ENCODE results near the gene FRAT1.
A peak's percentile ranks its signal among the peaks of the same experiment; 100 is the strongest.

FRAT1 gene

DNA sequence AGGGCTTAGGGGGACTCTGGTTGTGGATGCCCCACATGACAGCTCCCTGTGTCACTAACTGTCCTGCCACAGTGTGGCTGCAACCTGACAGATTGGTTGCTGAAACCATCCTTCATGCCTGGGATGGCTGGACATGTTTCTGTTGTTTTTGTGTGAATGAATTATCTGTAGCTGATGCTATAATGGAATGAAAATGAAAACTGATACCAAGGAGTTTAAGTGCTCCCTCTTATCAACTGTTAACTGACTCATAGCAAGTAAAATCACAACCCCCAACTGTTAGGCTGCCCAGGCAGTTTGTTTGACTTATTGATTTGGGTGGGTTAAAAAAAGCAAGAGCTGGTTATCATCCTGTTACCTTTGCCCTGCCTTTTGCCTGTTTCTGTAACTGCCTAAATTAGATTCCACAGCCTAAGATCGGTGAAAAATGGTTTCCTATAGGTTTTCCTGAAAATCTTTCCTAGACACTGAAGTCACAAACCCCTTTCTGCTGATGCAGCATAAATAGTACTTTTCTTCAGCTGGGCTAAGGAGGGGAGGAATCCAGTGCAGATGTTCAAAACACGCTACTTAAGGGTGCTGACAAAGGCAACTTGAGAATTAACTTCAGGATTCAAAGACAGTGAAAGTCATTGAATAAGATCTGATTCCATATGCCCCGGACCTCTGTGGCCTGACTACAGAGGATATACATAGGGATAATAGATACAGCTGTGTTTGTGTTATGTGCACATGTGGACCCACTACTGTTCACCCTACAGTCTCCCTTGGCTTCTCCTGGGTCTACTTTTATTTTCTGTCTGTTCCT, 9.8 kb downstream of the FRAT1 start:
- no peak overlapping the region for H3K27ac ChIP-seq (ENCODE audit: low read length)
- no peaks in the 10 kb centered on the region for H3K9me3 ChIP-seq (ENCODE audit: control insufficient read depth in 2 of 2, low read length in 2 of 2)
- no peaks in the 10 kb centered on the region for H3K27me3 ChIP-seq (ENCODE audit: control insufficient read depth in 1 of 2, insufficient read depth in 2 of 2, low read length in 2 of 2)
- no peak overlapping the region for H3K4me3 ChIP-seq (ENCODE audit: low read length in 2 of 2)
- H3K9ac ChIP-seq (ENCODE audit: low read length in 2 of 2): no peak overlapping the region
- H3K4me1 ChIP-seq (ENCODE audit: control insufficient read depth, insufficient read depth, low read length): peaks cover 28% of the 10 kb centered on the region
- H3K36me3 ChIP-seq (ENCODE audit: control insufficient read depth in 2 of 2, insufficient read depth in 2 of 2, low read length in 2 of 2): peaks cover 3 to 7% of the 10 kb centered on the region in 2 donors

GRCh38 chr10:97329766-97330165, 10.7 kb downstream of the FRAT1 start:
- Histone ChIP-seq H3K9ac (ENCODE audit: low read length in 2 of 2) (no peak overlapping the region), H3K36me3 (ENCODE audit: control insufficient read depth in 2 of 2, insufficient read depth in 2 of 2, low read length in 2 of 2) (peaks cover 3 to 7% of the 10 kb centered on the region in 2 donors), H3K27me3 (ENCODE audit: control insufficient read depth in 1 of 2, insufficient read depth in 2 of 2, low read length in 2 of 2) (no peaks in the 10 kb centered on the region), H3K27ac (ENCODE audit: low read length) (no peak overlapping the region), H3K4me1 (ENCODE audit: control insufficient read depth, insufficient read depth, low read length) (peaks cover 29% of the 10 kb centered on the region), H3K4me3 (ENCODE audit: low read length in 2 of 2) (no peak overlapping the region), H3K9me3 (ENCODE audit: control insufficient read depth in 2 of 2, low read length in 2 of 2) (no peaks in the 10 kb centered on the region)

DNA sequence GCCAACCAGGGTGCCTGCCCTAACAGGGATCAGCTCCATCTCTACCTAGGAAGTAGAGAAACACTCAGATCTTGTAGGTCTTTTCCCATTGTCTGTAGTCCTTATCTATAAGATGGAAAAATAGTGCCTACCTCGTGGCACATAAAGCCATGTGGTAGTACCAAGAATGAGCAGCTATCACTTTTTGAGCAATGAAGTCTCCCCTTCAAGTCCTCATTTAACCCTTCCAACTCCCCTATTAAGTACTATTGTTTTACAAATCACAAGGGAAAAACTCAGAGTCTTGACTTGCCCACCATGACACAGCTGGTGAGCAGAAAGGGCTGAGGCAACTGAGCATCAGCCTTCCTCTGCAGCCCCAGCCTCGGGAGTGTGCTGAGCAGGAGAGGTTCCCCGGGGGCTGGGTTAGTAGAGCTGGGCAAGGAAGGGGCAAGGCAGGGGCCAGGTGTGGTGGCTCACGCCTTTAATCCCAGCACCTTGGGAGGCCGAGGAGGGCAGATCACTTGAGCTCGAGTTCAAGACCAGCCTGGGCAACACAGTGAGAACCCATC, 12.2 kb downstream of the FRAT1 start:
- Histone ChIP-seq H3K4me1 (ENCODE audit: control insufficient read depth, insufficient read depth, low read length) (peaks cover 31% of the 10 kb centered on the region), H3K27me3 (ENCODE audit: control insufficient read depth in 1 of 2, insufficient read depth in 2 of 2, low read length in 2 of 2) (no peaks in the 10 kb centered on the region), H3K9me3 (ENCODE audit: control insufficient read depth in 2 of 2, low read length in 2 of 2) (no peaks in the 10 kb centered on the region), H3K36me3 (ENCODE audit: control insufficient read depth in 2 of 2, insufficient read depth in 2 of 2, low read length in 2 of 2) (peaks cover 3 to 7% of the 10 kb centered on the region in 2 donors), H3K27ac (ENCODE audit: low read length) (no peak overlapping the region), H3K9ac (ENCODE audit: low read length in 2 of 2) (no peak overlapping the region), H3K4me3 (ENCODE audit: low read length in 2 of 2) (peak overlapping the region in 1 of 2 donors; percentile 40)

GRCh38 chr10:97332591-97333350, 13.7 kb downstream of the FRAT1 start:
- peak overlapping the region; percentile 78 to 91 for H3K9ac ChIP-seq (ENCODE audit: low read length in 2 of 2)
- H3K36me3 ChIP-seq (ENCODE audit: control insufficient read depth in 2 of 2, insufficient read depth in 2 of 2, low read length in 2 of 2): peaks cover 3 to 7% of the 10 kb centered on the region in 2 donors
- H3K4me1 ChIP-seq (ENCODE audit: control insufficient read depth, insufficient read depth, low read length): peaks cover 35% of the 10 kb centered on the region
- no peaks in the 10 kb centered on the region for H3K9me3 ChIP-seq (ENCODE audit: control insufficient read depth in 2 of 2, low read length in 2 of 2)
- no peaks in the 10 kb centered on the region for H3K27me3 ChIP-seq (ENCODE audit: control insufficient read depth in 1 of 2, insufficient read depth in 2 of 2, low read length in 2 of 2)
- peak overlapping the region; percentile 87 for H3K27ac ChIP-seq (ENCODE audit: low read length)
- peak overlapping the region; percentile 83 to 84 for H3K4me3 ChIP-seq (ENCODE audit: low read length in 2 of 2)

DNA sequence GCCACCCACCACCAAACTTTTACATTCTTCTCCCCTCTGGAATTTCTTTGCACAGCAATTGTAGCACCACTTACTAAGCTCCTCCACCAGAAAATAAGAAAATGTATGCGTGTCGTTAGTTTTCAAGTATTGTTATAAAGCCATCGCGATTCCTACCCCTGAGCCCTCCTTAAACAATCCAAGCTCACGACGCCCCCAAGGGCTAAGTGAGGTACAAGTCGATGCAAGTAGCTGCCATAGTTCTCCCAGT, 14.2 kb downstream of the FRAT1 start:
- Histone ChIP-seq H3K9me3 (ENCODE audit: control insufficient read depth in 2 of 2, low read length in 2 of 2) (no peaks in the 10 kb centered on the region), H3K27ac (ENCODE audit: low read length) (peak overlapping the region; percentile 87), H3K4me1 (ENCODE audit: control insufficient read depth, insufficient read depth, low read length) (peaks cover 35% of the 10 kb centered on the region), H3K36me3 (ENCODE audit: control insufficient read depth in 2 of 2, insufficient read depth in 2 of 2, low read length in 2 of 2) (peaks cover 3 to 7% of the 10 kb centered on the region in 2 donors), H3K4me3 (ENCODE audit: low read length in 2 of 2) (peak overlapping the region; percentile 83 to 84), H3K27me3 (ENCODE audit: control insufficient read depth in 1 of 2, insufficient read depth in 2 of 2, low read length in 2 of 2) (no peaks in the 10 kb centered on the region), H3K9ac (ENCODE audit: low read length in 2 of 2) (peak overlapping the region; percentile 78 to 91)

GRCh38 chr10:97333601-97334369, 14.7 kb downstream of the FRAT1 start:
- peaks cover 35% of the 10 kb centered on the region for H3K4me1 ChIP-seq (ENCODE audit: control insufficient read depth, insufficient read depth, low read length)
- H3K27ac ChIP-seq (ENCODE audit: low read length): peak overlapping the region; percentile 87
- peak overlapping the region; percentile 78 to 91 for H3K9ac ChIP-seq (ENCODE audit: low read length in 2 of 2)
- no peaks in the 10 kb centered on the region for H3K9me3 ChIP-seq (ENCODE audit: control insufficient read depth in 2 of 2, low read length in 2 of 2)
- H3K27me3 ChIP-seq (ENCODE audit: control insufficient read depth in 1 of 2, insufficient read depth in 2 of 2, low read length in 2 of 2): no peaks in the 10 kb centered on the region
- peak overlapping the region; percentile 83 to 84 for H3K4me3 ChIP-seq (ENCODE audit: low read length in 2 of 2)
- peaks cover 1 to 5% of the 10 kb centered on the region in 2 donors for H3K36me3 ChIP-seq (ENCODE audit: control insufficient read depth in 2 of 2, insufficient read depth in 2 of 2, low read length in 2 of 2)

- H3K4me1 ChIP-seq (ENCODE audit: control insufficient read depth, insufficient read depth, low read length): peaks cover 35% of the 10 kb centered on the region
- H3K9me3 ChIP-seq (ENCODE audit: control insufficient read depth in 2 of 2, low read length in 2 of 2): no peaks in the 10 kb centered on the region
- peak within 1 kb of the TSS; percentile 87 for H3K27ac ChIP-seq (ENCODE audit: low read length)
- H3K9ac ChIP-seq (ENCODE audit: low read length in 2 of 2): peak within 1 kb of the TSS; percentile 78 to 91
- no peaks in the 10 kb centered on the region for H3K27me3 ChIP-seq (ENCODE audit: control insufficient read depth in 1 of 2, insufficient read depth in 2 of 2, low read length in 2 of 2)
- no peaks in the 10 kb centered on the region for H3K36me3 ChIP-seq (ENCODE audit: control insufficient read depth in 2 of 2, insufficient read depth in 2 of 2, low read length in 2 of 2)
- H3K4me3 ChIP-seq (ENCODE audit: low read length in 2 of 2): peak within 1 kb of the TSS; percentile 83 to 84
Observed at GRCh38 chr10:97334370-97335175, 15.5 kb downstream of the FRAT1 start, which contains the start of gene FRAT2. TSS of gene FRAT2 (minus strand) at chr10:97334729. CDS start at chr10:97334572, 157 bp downstream.

- H3K27me3 ChIP-seq (ENCODE audit: control insufficient read depth in 1 of 2, insufficient read depth in 2 of 2, low read length in 2 of 2): no peaks in the 10 kb centered on the region
- peaks cover 35% of the 10 kb centered on the region for H3K4me1 ChIP-seq (ENCODE audit: control insufficient read depth, insufficient read depth, low read length)
- no peak overlapping the region for H3K27ac ChIP-seq (ENCODE audit: low read length)
- H3K4me3 ChIP-seq (ENCODE audit: low read length in 2 of 2): peak overlapping the region; percentile 59 to 83
- H3K9me3 ChIP-seq (ENCODE audit: control insufficient read depth in 2 of 2, low read length in 2 of 2): no peaks in the 10 kb centered on the region
- H3K36me3 ChIP-seq (ENCODE audit: control insufficient read depth in 2 of 2, insufficient read depth in 2 of 2, low read length in 2 of 2): no peaks in the 10 kb centered on the region
- peak overlapping the region in 1 of 2 donors; percentile 77 for H3K9ac ChIP-seq (ENCODE audit: low read length in 2 of 2)
Observed at GRCh38 chr10:97335188-97335619, 16.1 kb downstream of the FRAT1 start.

DNA sequence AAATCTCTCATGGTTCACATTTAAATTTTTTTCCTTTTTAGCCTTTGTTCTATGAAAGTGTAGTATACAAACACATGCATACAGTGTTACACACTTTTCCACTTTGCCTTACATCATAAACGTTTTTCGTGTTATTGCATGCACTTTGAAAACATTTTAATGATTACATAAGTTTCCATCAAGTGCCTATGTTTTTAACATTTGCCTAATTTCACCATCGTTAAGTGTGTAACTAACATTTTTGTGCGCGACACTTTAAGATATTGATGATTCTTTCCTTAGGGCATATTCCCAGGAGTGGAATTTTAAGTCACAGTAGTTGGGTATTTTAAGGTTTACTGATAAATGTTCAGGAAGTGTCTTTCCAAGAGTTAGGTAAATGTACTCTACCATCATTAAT, 16.9 kb downstream of the FRAT1 start:
- no peaks in the 10 kb centered on the region for H3K27me3 ChIP-seq (ENCODE audit: control insufficient read depth in 1 of 2, insufficient read depth in 2 of 2, low read length in 2 of 2)
- H3K4me3 ChIP-seq (ENCODE audit: low read length in 2 of 2): no peak overlapping the region
- no peak overlapping the region for H3K27ac ChIP-seq (ENCODE audit: low read length)
- H3K9me3 ChIP-seq (ENCODE audit: control insufficient read depth in 2 of 2, low read length in 2 of 2): no peaks in the 10 kb centered on the region
- H3K9ac ChIP-seq (ENCODE audit: low read length in 2 of 2): no peak overlapping the region
- H3K36me3 ChIP-seq (ENCODE audit: control insufficient read depth in 2 of 2, insufficient read depth in 2 of 2, low read length in 2 of 2): no peaks in the 10 kb centered on the region
- H3K4me1 ChIP-seq (ENCODE audit: control insufficient read depth, insufficient read depth, low read length): peaks cover 34% of the 10 kb centered on the region

DNA sequence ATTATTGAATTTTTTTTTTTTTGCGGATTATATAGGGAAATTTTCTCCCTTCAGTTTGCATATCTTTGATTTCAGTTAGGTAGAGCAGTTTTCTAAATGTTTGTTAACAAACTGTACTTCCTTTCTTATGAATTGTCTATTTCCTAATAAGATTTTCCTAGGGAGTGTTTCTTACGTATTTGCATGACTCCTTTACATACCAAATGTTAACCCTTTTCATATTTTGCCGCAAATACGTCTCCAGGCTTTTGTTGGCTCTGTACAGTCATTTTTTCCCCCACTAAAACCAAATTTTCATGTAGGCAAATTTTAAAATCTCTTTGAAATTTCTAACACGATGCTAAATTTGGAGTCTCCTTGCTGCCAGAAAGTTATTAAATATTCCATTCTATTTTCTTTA, 17.4 kb downstream of the FRAT1 start:
- no peak overlapping the region for H3K9ac ChIP-seq (ENCODE audit: low read length in 2 of 2)
- H3K27ac ChIP-seq (ENCODE audit: low read length): no peak overlapping the region
- no peaks in the 10 kb centered on the region for H3K36me3 ChIP-seq (ENCODE audit: control insufficient read depth in 2 of 2, insufficient read depth in 2 of 2, low read length in 2 of 2)
- H3K9me3 ChIP-seq (ENCODE audit: control insufficient read depth in 2 of 2, low read length in 2 of 2): no peaks in the 10 kb centered on the region
- H3K27me3 ChIP-seq (ENCODE audit: control insufficient read depth in 1 of 2, insufficient read depth in 2 of 2, low read length in 2 of 2): no peaks in the 10 kb centered on the region
- no peak overlapping the region for H3K4me3 ChIP-seq (ENCODE audit: low read length in 2 of 2)
- H3K4me1 ChIP-seq (ENCODE audit: control insufficient read depth, insufficient read depth, low read length): peaks cover 29% of the 10 kb centered on the region
